Putamen (tissue), 1 donor: Measurements from ENCODE around the gene ATG101.

Experiments
- DNase-seq: peaks from one replicate; pipeline ENCODE4 v3.0.0-alpha.2; 2016; ENCODE audit warnings: low spot score

Gene ATG101

GRCh38 chr12:52079576-52080402 lies 10.0 kb downstream of the ATG101 start, which contains the start of gene SMIM41:
TSS of gene SMIM41 (plus strand) at chr12:52079704. CDS start at chr12:52079780, 76 bp downstream.
- no peak for DNase-seq

GRCh38 chr12:52080403-52081251 lies 10.8 kb downstream of the ATG101 start:
- no peak for DNase-seq

GRCh38 chr12:52081263-52081733 lies 11.5 kb downstream of the ATG101 start:
- DNase-seq, result no peak

GRCh38 chr12:52082026-52082668 lies 12.4 kb downstream of the ATG101 start:
- no peak for DNase-seq

GRCh38 chr12:52082669-52082987 lies 12.8 kb downstream of the ATG101 start:
- DNase-seq, result peak; percentile 22

- peak; percentile 46 for DNase-seq
Measured at GRCh38 chr12:52082988-52083637, 13.3 kb downstream of the ATG101 start.

- DNase-seq, result no peak
Measured at GRCh38 chr12:52083638-52083996, 13.8 kb downstream of the ATG101 start.

- no peak for DNase-seq
Measured at GRCh38 chr12:52084491-52085231, 14.9 kb downstream of the ATG101 start.

- DNase-seq, result no peak
Measured at GRCh38 chr12:52085682-52086180, 16.0 kb downstream of the ATG101 start.

GRCh38 chr12:52086366-52086765 lies 16.6 kb downstream of the ATG101 start:
- DNase-seq, result no peak

- DNase-seq, result no peak
Measured at GRCh38 chr12:52086944-52087835, 17.4 kb downstream of the ATG101 start.

GRCh38 chr12:52087961-52088820 lies 18.4 kb downstream of the ATG101 start:
- no peak for DNase-seq

GRCh38 chr12:52089491-52089890 lies 19.7 kb downstream of the ATG101 start:
- DNase-seq, result no peak

- DNase-seq, result no peak
Measured at GRCh38 chr12:52090291-52090690, 20.5 kb downstream of the ATG101 start.

GRCh38 chr12:52091061-52091460 lies 21.3 kb downstream of the ATG101 start:
- DNase-seq, result no peak

- DNase-seq, result no peak
Measured at GRCh38 chr12:52091869-52092268, 22.1 kb downstream of the ATG101 start.

- DNase-seq, result no peak
Measured at GRCh38 chr12:52093346-52093745, 23.6 kb downstream of the ATG101 start.

- no peak for DNase-seq
Measured at GRCh38 chr12:52096332-52097044, 26.7 kb downstream of the ATG101 start.
